Liver (tissue), 9 donors: ENCODE measurements around the gene CCDC12. TPM values are rescaled to one million over a fixed set of nuclear protein-coding genes. Genes with fewer than 3 reads are reported as not detected.

Source experiments
- DNase-seq: peaks from one replicate; pipeline ENCODE4 v3.0.0-alpha.2; 2017; ENCODE audit warnings: low spot score
- H3K27ac ChIP-seq, 2 donors: one replicate each; pipeline ENCODE4 v1.7.0; 2013; ENCODE audit warnings: inconsistent platforms in 2 of 2, low read length in 2 of 2, control low read depth in 1 of 2, low read depth in 1 of 2, mild to moderate bottlenecking in 1 of 2
- H3K27me3 ChIP-seq, 4 donors: one replicate each; pipeline versions ENCODE4 v1.6.1 to v1.7.0; 2013; ENCODE audit warnings: low read length in 3 of 4, inconsistent platforms in 1 of 4, mild to moderate bottlenecking in 1 of 4, moderate library complexity in 1 of 4; ENCODE audit not compliant: control insufficient read depth in 4 of 4, insufficient read depth in 4 of 4
- H3K36me3 ChIP-seq, 4 donors: one replicate each; pipeline versions ENCODE4 v1.6.1 to v1.7.0; 2013; ENCODE audit warnings: low read length in 3 of 4, mild to moderate bottlenecking in 3 of 4, low read depth in 1 of 4, moderate library complexity in 1 of 4; ENCODE audit not compliant: control insufficient read depth in 4 of 4, insufficient read depth in 3 of 4
- H3K4me1 ChIP-seq, 4 donors: one replicate each; pipeline versions ENCODE4 v1.6.1 to v1.7.0; 2013; ENCODE audit warnings: low read length in 3 of 4, mild to moderate bottlenecking in 3 of 4, moderate library complexity in 1 of 4; ENCODE audit not compliant: control insufficient read depth in 4 of 4, insufficient read depth in 4 of 4
- H3K4me3 ChIP-seq, 3 donors: one replicate each; pipeline versions ENCODE4 v1.6.1 to v1.7.0; 2013; ENCODE audit warnings: low read length in 3 of 3, control low read depth in 1 of 3, low read depth in 1 of 3, mild to moderate bottlenecking in 1 of 3
- H3K9ac ChIP-seq, 2 donors: one replicate each; pipeline ENCODE4 v1.7.0; 2013; ENCODE audit warnings: low read length in 2 of 2, mild to moderate bottlenecking in 2 of 2, moderate library complexity in 2 of 2, control low read depth in 1 of 2, low read depth in 1 of 2
- H3K9me3 ChIP-seq, 4 donors: one replicate each; pipeline versions ENCODE4 v1.6.1 to v1.7.0; 2013; ENCODE audit warnings: low read length in 3 of 4; ENCODE audit not compliant: control insufficient read depth in 4 of 4
- ATF3 ChIP-seq: IDR thresholded peaks from 2 replicates; pipeline ENCODE4 v1.6.1; 2016; ENCODE audit warnings: antibody characterized with exemption
- CTCF ChIP-seq: fragments of 150-350 bp; IDR thresholded peaks from 2 replicates; pipeline ENCODE4 v1.5.1; 2017; ENCODE audit warnings: improper control_type of control experiment, low read depth, low read length; ENCODE audit not compliant: missing input control
- FOXA1 ChIP-seq: IDR thresholded peaks from 2 replicates; pipeline ENCODE4 v1.6.1; 2016; ENCODE audit warnings: antibody characterized with exemption
- FOXA2 ChIP-seq: IDR thresholded peaks from 2 replicates; pipeline ENCODE4 v1.6.1; 2016; ENCODE audit warnings: antibody characterized with exemption
- GABPA ChIP-seq, 2 donors: IDR thresholded peaks in 1 of 2; conservative IDR thresholded peaks in 1 of 2; 2 replicates each; pipeline ENCODE4 v1.6.1; 2016; ENCODE audit warnings: antibody characterized with exemption in 2 of 2, mild to moderate bottlenecking in 1 of 2, moderate library complexity in 1 of 2
- HNF4A ChIP-seq, 2 donors: conservative IDR thresholded peaks; 2 replicates each; pipeline ENCODE4 v1.6.1; 2016; ENCODE audit warnings: antibody characterized with exemption in 2 of 2, mild to moderate bottlenecking in 2 of 2
- HNF4G ChIP-seq: IDR thresholded peaks from 2 replicates; pipeline ENCODE4 v1.6.1; 2016; ENCODE audit warnings: antibody characterized with exemption
- MAX ChIP-seq: IDR thresholded peaks from 2 replicates; pipeline ENCODE4 v1.6.1; 2016; ENCODE audit warnings: antibody characterized with exemption
- RAD21 ChIP-seq, 2 donors: IDR thresholded peaks; 2 replicates each; pipeline ENCODE4 v1.6.1; 2016; ENCODE audit warnings: antibody characterized with exemption in 2 of 2, mild to moderate bottlenecking in 2 of 2
- RXRA ChIP-seq, 2 donors: IDR thresholded peaks; 2 replicates each; pipeline ENCODE4 v1.6.1; 2017 to 2018; ENCODE audit warnings: antibody characterized with exemption in 2 of 2, mild to moderate bottlenecking in 1 of 2
- SP1 ChIP-seq: IDR thresholded peaks from 2 replicates; pipeline ENCODE4 v1.6.1; 2018; ENCODE audit warnings: antibody characterized with exemption, mild to moderate bottlenecking
- TAF1 ChIP-seq: conservative IDR thresholded peaks from 2 replicates; pipeline ENCODE4 v1.6.1; 2016; ENCODE audit warnings: antibody characterized with exemption, mild to moderate bottlenecking
- WGBS: extraction: QIAGEN DNeasy Blood & Tissue Kit; methylation state at CpG from one replicate; pipeline ENCODE4 v1.1.7; 2013; 5-methylcytosine and 5-hydroxymethylcytosine counted together
- polyA plus RNA-seq, 2 donors: library from polyadenylated mRNA; stranded (reverse) in 1 of 2; unstranded in 1 of 2; fragments of 200-250 nt in 1 of 2; fragments of >200 nt in 1 of 2; fragmentation: Nextera tagmentation in 1 of 2; extraction: Ambion mirVana in 1 of 2; gene quantifications; one replicate each; pipeline versions ENCODE4 v1.2.1 to v1.2.3, GENCODE V29; 2013 to 2015
- total RNA-seq, 2 donors: library from RNA; depleted of rRNA; stranded (reverse); fragments of >200 nt; gene quantifications; one replicate each; pipeline ENCODE4 v1.2.3, GENCODE V29; 2014
- donor health status: healthy.
- donor health status: healthy.
- donor health status: healthy.
- donor health status: healthy.
- donor health status: healthy.

CCDC12 gene
- total and polyA plus RNA-seq, 4 donors = 8.5 to 35.1 (median 26.6) TPM

- TF ChIP-seq FOXA1 (no peak), RAD21 (IDR thresholded peaks at IDR 0.05) (no peak), HNF4A (conservative IDR thresholded peaks at IDR 0.05) (no peak), MAX (no peak), SP1 (no peak), ATF3 (no peak), FOXA2 (no peak)
- H3K9me3 ChIP-seq = no peaks in the 10 kb centered on the region
- H3K27ac ChIP-seq = peak overlapping the region in 1 of 2 donors; percentile 3
- no peaks in the 10 kb centered on the region for H3K36me3 ChIP-seq
- peaks cover 5 to 28% (median 20%) of the 10 kb centered on the region in 4 donors for H3K4me1 ChIP-seq
- DNase-seq = no peak
- WGBS = 42% methylated on average over 8 of the region's 8 CpGs
- no peak overlapping the region for H3K9ac ChIP-seq
- H3K27me3 ChIP-seq = no peaks in the 10 kb centered on the region
- H3K4me3 ChIP-seq = no peak overlapping the region
Measured at GRCh38 chr3:46908986-46909534, 67.5 kb downstream of the CCDC12 start.

- Histone ChIP-seq H3K27me3 (no peaks in the 10 kb centered on the region), H3K9ac (no peak overlapping the region), H3K4me1 (peaks cover 5 to 22% (median 18%) of the 10 kb centered on the region in 4 donors), H3K27ac (peak overlapping the region; percentile 44 to 66), H3K36me3 (no peaks in the 10 kb centered on the region), H3K4me3 (no peak overlapping the region), H3K9me3 (no peaks in the 10 kb centered on the region)
- WGBS = 56% methylated on average over 24 of the region's 24 CpGs
- TF ChIP-seq TAF1 (no peak), HNF4A (conservative IDR thresholded peaks at IDR 0.05) (peak in 1 of 2 donors; percentile 39), SP1 (no peak), HNF4G (no peak), CTCF (peak; percentile 36), RAD21 (IDR thresholded peaks at IDR 0.05) (peak; percentile 67 to 68), RXRA (IDR thresholded peaks at IDR 0.05) (peak in 1 of 2 donors; percentile 2)
- no peak for DNase-seq
Measured at GRCh38 chr3:46908294-46908985, 68.1 kb downstream of the CCDC12 start.

GRCh38 chr3:46907960-46908293, 68.6 kb downstream of the CCDC12 start:
- 16% methylated on average over 1 of the region's 1 CpG for WGBS
- Histone ChIP-seq H3K4me1 (peaks cover 5 to 22% (median 18%) of the 10 kb centered on the region in 4 donors), H3K36me3 (no peaks in the 10 kb centered on the region), H3K27ac (peak overlapping the region in 1 of 2 donors; percentile 44), H3K4me3 (no peak overlapping the region), H3K9me3 (no peaks in the 10 kb centered on the region), H3K9ac (no peak overlapping the region), H3K27me3 (no peaks in the 10 kb centered on the region)
- no peak for TF ChIP-seq GABPA (IDR thresholded peaks at IDR 0.05 in 1 of 2, conservative IDR thresholded peaks at IDR 0.05 in 1 of 2)
- peak in 1 of 2 donors; percentile 17 for TF ChIP-seq RXRA (IDR thresholded peaks at IDR 0.05)
- no peak for DNase-seq
